CD14-positive monocyte (primary cell): ENCODE results near the gene GUCA1C. TPM values are rescaled to one million over a fixed set of nuclear protein-coding genes. Genes with fewer than 3 reads are reported as not detected.

Experiments used
- DNase-seq, 3 donors: peaks; one replicate each; pipeline ENCODE4 v3.0.0-alpha.2; 2011 to 2022
- H2AFZ ChIP-seq: 2 replicates; pipeline ENCODE4 v1.6.0; 2012; ENCODE audit warnings: mild to moderate bottlenecking, low read depth, low read length, inconsistent platforms; ENCODE audit not compliant: insufficient read depth, poor library complexity, severe bottlenecking
- H3K27ac ChIP-seq, 2 donors: 1 replicate in 1 of 2; 2 replicates in 1 of 2; pipeline ENCODE4 v1.5.1; 2012 to 2013; ENCODE audit warnings: low read length in 2 of 2, control low read depth in 1 of 2, inconsistent platforms in 1 of 2, low read depth in 1 of 2, mild to moderate bottlenecking in 1 of 2
- H3K27me3 ChIP-seq, 2 donors: one replicate each; pipeline versions ENCODE4 v1.6.0 to v1.6.1; 2011 to 2013; ENCODE audit warnings: low read length in 2 of 2; ENCODE audit not compliant: control insufficient read depth in 2 of 2, insufficient read depth in 2 of 2
- H3K36me3 ChIP-seq, 2 donors: replicated peaks in 1 of 2; 1 replicate in 1 of 2; 2 replicates in 1 of 2; pipeline versions ENCODE4 v1.5.1 to v1.6.1; 2012 to 2013; ENCODE audit warnings: low read length in 2 of 2, control low read depth in 1 of 2, inconsistent platforms in 1 of 2, mild to moderate bottlenecking in 1 of 2; ENCODE audit not compliant: insufficient read depth in 2 of 2, control insufficient read depth in 1 of 2
- H3K4me1 ChIP-seq, 2 donors: 1 replicate in 1 of 2; 2 replicates in 1 of 2; pipeline versions ENCODE4 v1.5.1 to v1.6.1; 2012 to 2013; ENCODE audit warnings: low read length in 2 of 2, control low read depth in 1 of 2, inconsistent platforms in 1 of 2, mild to moderate bottlenecking in 1 of 2, moderate library complexity in 1 of 2; ENCODE audit not compliant: insufficient read depth in 2 of 2, control insufficient read depth in 1 of 2
- H3K4me2 ChIP-seq: replicated peaks from 2 replicates; pipeline ENCODE3; 2012; ENCODE audit warnings: low read length, moderate library complexity, mild to moderate bottlenecking; ENCODE audit not compliant: poor library complexity, severe bottlenecking; ENCODE audit errors: extremely low read depth
- H3K4me3 ChIP-seq, 3 experiments: fragments of 200-600 bp in 1 of 3; sonication (generic) in 1 of 3; replicated peaks in 1 of 3; 1 replicate in 2 of 3; 2 replicates in 1 of 3; pipeline ENCODE4 v1.5.1; 2011 to 2013; ENCODE audit warnings: low read length in 3 of 3, mild to moderate bottlenecking in 3 of 3, control low read depth in 2 of 3, low read depth in 2 of 3, inconsistent platforms in 1 of 3, moderate library complexity in 1 of 3
- H3K79me2 ChIP-seq: 2 replicates; pipeline ENCODE4 v1.6.0; 2012; ENCODE audit warnings: mild to moderate bottlenecking, control low read depth, inconsistent platforms, low read length, moderate library complexity; ENCODE audit not compliant: insufficient read depth
- H3K9ac ChIP-seq: 2 replicates; pipeline ENCODE4 v1.6.0; 2017; ENCODE audit warnings: low read length, mild to moderate bottlenecking; ENCODE audit not compliant: insufficient read depth, poor library complexity, severe bottlenecking
- H3K9me3 ChIP-seq, 2 donors: replicated peaks in 1 of 2; 1 replicate in 1 of 2; 2 replicates in 1 of 2; pipeline versions ENCODE4 v1.5.1 to v1.6.1; 2012 to 2013; ENCODE audit warnings: low read length in 2 of 2, control low read depth in 1 of 2; ENCODE audit not compliant: control insufficient read depth in 1 of 2, insufficient read depth in 1 of 2
- H4K20me1 ChIP-seq: 2 replicates; pipeline ENCODE4 v1.6.0; 2012; ENCODE audit warnings: mild to moderate bottlenecking, low read length, control low read depth, moderate library complexity; ENCODE audit not compliant: insufficient read depth
- H3K27ac Mint-ChIP-seq, 7 donors: one replicate each; pipeline ENCODE4 v1.8.0; 2020; ENCODE audit warnings: mild to moderate bottlenecking in 7 of 7, mixed read lengths in 7 of 7, moderate library complexity in 6 of 7, inconsistent platforms in 2 of 7
- H3K27me3 Mint-ChIP-seq, 3 donors: one replicate each; pipeline ENCODE4 v1.8.0; 2021 to 2022; ENCODE audit warnings: low read depth in 3 of 3, mild to moderate bottlenecking in 3 of 3, mixed read lengths in 3 of 3, moderate library complexity in 3 of 3, inconsistent platforms in 1 of 3
- H3K36me3 Mint-ChIP-seq, 2 donors: one replicate each; pipeline ENCODE4 v1.8.0; 2020; ENCODE audit warnings: mixed read lengths in 2 of 2, inconsistent platforms in 1 of 2, mild to moderate bottlenecking in 1 of 2
- H3K4me1 Mint-ChIP-seq: one replicate; pipeline ENCODE4 v1.8.0; 2020; ENCODE audit warnings: mild to moderate bottlenecking, mixed read lengths
- H3K4me3 Mint-ChIP-seq, 2 donors: one replicate each; pipeline ENCODE4 v1.8.0; 2020; ENCODE audit warnings: mild to moderate bottlenecking in 2 of 2, mixed read lengths in 2 of 2, moderate library complexity in 1 of 2
- H3K9me3 Mint-ChIP-seq, 7 donors: one replicate each; pipeline ENCODE4 v1.8.0; 2020 to 2022; ENCODE audit warnings: mixed read lengths in 7 of 7, mild to moderate bottlenecking in 6 of 7, moderate library complexity in 6 of 7, inconsistent platforms in 2 of 7
- WGBS: methylation state at CpG from one replicate; pipeline ENCODE4 v1.1.5; 2013; ENCODE audit warnings: missing lambda C conversion rate; ENCODE audit not compliant: insufficient coverage; 5-methylcytosine and 5-hydroxymethylcytosine counted together
- intact Hi-C, 2 donors: fragments of 100-400 bp; cut with micrococcal nuclease; formaldehyde crosslinking; loops; one replicate each; pipeline versions ENCODE4 v1.15.0 to v1.15.1; 2023
- polyA plus RNA-seq, 3 donors: library from polyadenylated mRNA; depleted of rRNA in 1 of 3; unstranded in 2 of 3; stranded (reverse) in 1 of 3; fragments of 300-500 nt in 2 of 3; fragments of >200 nt in 1 of 3; fragmentation: Illumina TruSeq in 2 of 3; gene quantifications; 1 replicate in 2 of 3; 2 replicates in 1 of 3; pipeline ENCODE4 v1.2.3, GENCODE V29; 2012 to 2021
- TF ChIP-seq, protein P1 (sequence below): fragments of 200-600 bp; IDR thresholded peaks from one replicate; pipeline ENCODE4 v1.8.0; 2022; ENCODE audit warnings: antibody characterized with exemption, mild to moderate bottlenecking

GUCA1C gene
- polyA plus RNA-seq, 3 donors = not detected

DNA sequence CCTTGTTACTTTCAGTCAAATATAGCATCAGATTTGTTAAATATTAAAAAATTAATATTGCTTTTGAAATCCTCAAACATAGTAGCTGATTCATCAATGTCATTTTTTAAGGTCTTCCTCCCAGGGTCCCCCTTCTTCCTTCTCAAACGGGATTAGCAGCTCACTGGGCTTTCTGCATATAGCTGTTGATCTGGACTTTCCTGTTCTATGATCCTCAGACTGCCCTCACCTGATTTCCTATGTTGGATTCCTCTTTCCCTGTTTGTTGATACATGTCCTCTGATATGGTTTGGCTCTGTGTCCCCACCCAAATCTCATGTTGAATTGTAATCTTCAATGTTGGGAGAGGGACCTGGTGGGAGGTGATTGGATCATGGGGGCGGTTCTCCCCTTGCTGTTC, 5.8 kb downstream of the GUCA1C start:
- no peak overlapping the region for H3K4me3 ChIP-seq
- TF ChIP-seq, protein P1, sequence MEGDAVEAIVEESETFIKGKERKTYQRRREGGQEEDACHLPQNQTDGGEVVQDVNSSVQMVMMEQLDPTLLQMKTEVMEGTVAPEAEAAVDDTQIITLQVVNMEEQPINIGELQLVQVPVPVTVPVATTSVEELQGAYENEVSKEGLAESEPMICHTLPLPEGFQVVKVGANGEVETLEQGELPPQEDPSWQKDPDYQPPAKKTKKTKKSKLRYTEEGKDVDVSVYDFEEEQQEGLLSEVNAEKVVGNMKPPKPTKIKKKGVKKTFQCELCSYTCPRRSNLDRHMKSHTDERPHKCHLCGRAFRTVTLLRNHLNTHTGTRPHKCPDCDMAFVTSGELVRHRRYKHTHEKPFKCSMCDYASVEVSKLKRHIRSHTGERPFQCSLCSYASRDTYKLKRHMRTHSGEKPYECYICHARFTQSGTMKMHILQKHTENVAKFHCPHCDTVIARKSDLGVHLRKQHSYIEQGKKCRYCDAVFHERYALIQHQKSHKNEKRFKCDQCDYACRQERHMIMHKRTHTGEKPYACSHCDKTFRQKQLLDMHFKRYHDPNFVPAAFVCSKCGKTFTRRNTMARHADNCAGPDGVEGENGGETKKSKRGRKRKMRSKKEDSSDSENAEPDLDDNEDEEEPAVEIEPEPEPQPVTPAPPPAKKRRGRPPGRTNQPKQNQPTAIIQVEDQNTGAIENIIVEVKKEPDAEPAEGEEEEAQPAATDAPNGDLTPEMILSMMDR = no peak
- no peaks in the 10 kb centered on the region for H3K36me3 Mint-ChIP-seq
- intact Hi-C loops = no loop called here
- DNase-seq = no peak
- H4K20me1 ChIP-seq = no peaks in the 10 kb centered on the region
- H3K4me1 ChIP-seq = no peaks in the 10 kb centered on the region
- no peak overlapping the region for H3K27ac ChIP-seq
- peaks cover 0 to 3% (median 1%) of the 10 kb centered on the region in 3 donors for H3K27me3 Mint-ChIP-seq
- no peaks in the 10 kb centered on the region for H3K4me1 Mint-ChIP-seq
- H3K4me3 Mint-ChIP-seq = no peak overlapping the region
- H3K27ac Mint-ChIP-seq = no peak overlapping the region
- H3K4me2 ChIP-seq = no peak overlapping the region
- H3K79me2 ChIP-seq = no peaks in the 10 kb centered on the region
- no peaks in the 10 kb centered on the region for H3K27me3 ChIP-seq
- no CpG with 5 or more reads among the region's 2 CpGs for WGBS
- H2AFZ ChIP-seq = no peak overlapping the region
- H3K9me3 Mint-ChIP-seq = peaks cover 0 to 9% (median 0%) of the 10 kb centered on the region in 7 donors
- H3K9me3 ChIP-seq = no peaks in the 10 kb centered on the region
- H3K36me3 ChIP-seq = no peaks in the 10 kb centered on the region
- no peak overlapping the region for H3K9ac ChIP-seq

DNA sequence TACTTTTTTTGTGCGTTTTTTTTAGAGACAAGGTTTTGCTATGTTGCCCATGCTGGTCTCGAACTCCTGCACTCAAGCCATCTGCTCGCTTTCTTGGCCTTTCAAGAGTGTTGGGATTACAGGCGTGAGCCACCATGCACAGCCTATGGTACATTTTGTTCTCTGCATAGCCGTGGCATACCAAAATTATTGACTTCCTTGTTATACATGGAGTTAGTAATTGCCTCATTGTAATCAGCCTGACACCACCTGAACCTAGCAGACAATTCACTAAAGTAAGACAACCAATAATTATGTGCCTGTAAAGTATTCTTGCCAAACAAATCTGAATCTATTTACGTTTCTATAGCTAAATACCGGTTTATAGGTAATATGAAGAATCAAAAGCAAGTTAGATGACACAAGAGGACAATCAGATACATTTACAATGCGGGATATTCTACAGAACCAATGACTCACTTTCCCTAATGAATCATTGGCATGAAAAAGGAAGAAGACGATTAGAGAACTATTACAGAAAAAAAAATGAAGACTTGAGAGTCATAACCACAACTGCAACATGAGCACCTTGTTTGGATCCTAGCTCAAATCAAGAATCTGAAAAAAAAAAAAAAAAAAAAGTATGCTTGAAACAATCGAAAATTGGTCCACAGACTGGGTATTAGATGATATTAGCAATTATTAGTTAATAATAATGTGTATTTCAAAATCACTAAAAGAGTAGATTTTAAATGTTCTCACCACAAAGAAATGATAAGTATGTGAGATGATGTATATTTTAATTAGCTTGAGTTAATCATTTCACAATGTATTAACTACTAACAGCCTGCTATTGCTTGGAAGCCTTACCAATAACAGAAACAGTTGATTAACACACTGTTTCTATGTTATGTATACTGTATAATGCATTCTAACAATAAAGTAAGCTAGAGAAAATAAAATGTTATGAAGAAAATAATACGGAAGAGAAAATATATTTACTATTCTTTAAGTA, 7.1 kb downstream of the GUCA1C start:
- Mint-ChIP-seq H3K9me3 (peaks cover 0 to 9% (median 0%) of the 10 kb centered on the region in 7 donors), H3K27ac (no peak overlapping the region), H3K27me3 (peaks cover 0 to 3% (median 2%) of the 10 kb centered on the region in 3 donors), H3K4me1 (no peaks in the 10 kb centered on the region), H3K36me3 (no peaks in the 10 kb centered on the region), H3K4me3 (no peak overlapping the region)
- 91% methylated on average over 4 of the region's 11 CpGs for WGBS
- no peak overlapping the region for H3K4me2 ChIP-seq
- H3K4me3 ChIP-seq = no peak overlapping the region
- H3K9me3 ChIP-seq = no peaks in the 10 kb centered on the region
- H3K4me1 ChIP-seq = no peaks in the 10 kb centered on the region
- H3K27me3 ChIP-seq = no peaks in the 10 kb centered on the region
- H3K79me2 ChIP-seq = no peaks in the 10 kb centered on the region
- TF ChIP-seq, protein P1 = no peak
- no peak for DNase-seq
- no peaks in the 10 kb centered on the region for H3K36me3 ChIP-seq
- no peak overlapping the region for H3K9ac ChIP-seq
- no peaks in the 10 kb centered on the region for H4K20me1 ChIP-seq
- H2AFZ ChIP-seq = no peak overlapping the region
- intact Hi-C loops = no loop called here
- no peak overlapping the region for H3K27ac ChIP-seq
